HG03460 (cell line): ENCODE results near the gene RALGAPA1.
"Not testable (repeated sequence)": the region's sequence is repeated elsewhere in the genome, so short reads cannot be mapped to it uniquely, and the experiment has no call there.

Experiments
- ATAC-seq: cut with Tn5 transposase; IDR thresholded peaks from one replicate; pipeline ENCODE4 v1.9.1; 2021; ENCODE audit not compliant: unreplicated experiment

The RALGAPA1 gene

GRCh38 chr14:35632271-35632670 is 176.8 kb downstream of the RALGAPA1 start:
- ATAC-seq = no peak

GRCh38 chr14:35631071-35631805 is 177.9 kb downstream of the RALGAPA1 start:
- ATAC-seq = no peak

DNA sequence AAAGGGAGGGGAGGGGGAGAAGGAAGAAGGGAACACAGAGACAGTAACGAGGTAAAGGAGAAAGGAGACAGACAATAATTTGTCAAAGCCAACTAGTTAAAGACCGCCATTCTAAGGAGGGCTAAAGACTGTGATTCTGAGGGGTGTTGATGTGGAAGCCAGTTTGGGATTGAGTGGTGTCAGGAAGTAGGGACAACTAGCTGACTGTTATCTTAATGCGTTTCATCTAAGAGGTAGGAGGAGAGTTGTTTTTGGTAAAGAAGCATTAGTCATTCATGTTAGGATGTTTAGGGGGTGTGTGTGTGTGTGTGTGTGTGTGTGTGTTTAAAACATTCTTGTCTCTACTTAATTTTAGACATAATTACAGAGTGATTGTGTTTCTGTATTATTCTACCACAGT is 180.1 kb downstream of the RALGAPA1 start:
- no peak for ATAC-seq

DNA sequence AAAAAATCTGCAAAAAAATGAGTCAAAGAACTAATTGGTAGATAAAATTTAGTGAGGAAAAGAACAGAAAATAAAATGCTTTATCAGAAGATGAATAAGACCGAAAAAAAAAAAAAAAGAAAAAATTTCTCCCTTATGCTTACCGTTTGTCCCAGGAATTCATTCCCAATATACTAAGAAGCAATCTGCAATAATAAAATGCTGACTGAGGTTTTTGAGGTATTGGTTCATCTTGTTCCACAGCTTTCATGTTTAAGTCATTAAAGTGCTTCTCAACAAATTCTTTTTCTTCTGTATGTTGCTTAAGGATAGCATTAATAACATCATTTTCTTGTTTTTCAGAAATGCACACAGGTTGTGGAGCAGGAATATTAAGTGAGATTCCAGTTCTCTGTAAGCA is 182.1 kb downstream of the RALGAPA1 start:
- ATAC-seq = not testable (repeated sequence)

DNA sequence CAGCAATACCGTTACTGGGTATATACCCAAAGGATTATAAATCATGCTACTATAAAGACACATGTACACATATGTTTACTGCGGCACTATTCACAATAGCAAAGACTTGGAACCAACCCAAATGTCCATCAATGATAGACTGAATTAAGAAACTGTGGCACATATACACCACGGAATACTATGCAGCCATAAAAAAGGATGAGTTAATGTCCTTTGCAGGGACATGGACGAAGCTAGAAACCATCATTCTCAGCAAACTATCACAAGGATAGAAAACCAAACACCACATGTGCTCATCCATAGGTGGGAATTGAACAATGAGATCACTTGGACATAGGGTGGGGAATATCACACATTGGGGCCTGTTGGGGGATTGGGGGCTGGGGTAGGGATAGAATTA is 187.1 kb downstream of the RALGAPA1 start:
- ATAC-seq = not testable (repeated sequence)

DNA sequence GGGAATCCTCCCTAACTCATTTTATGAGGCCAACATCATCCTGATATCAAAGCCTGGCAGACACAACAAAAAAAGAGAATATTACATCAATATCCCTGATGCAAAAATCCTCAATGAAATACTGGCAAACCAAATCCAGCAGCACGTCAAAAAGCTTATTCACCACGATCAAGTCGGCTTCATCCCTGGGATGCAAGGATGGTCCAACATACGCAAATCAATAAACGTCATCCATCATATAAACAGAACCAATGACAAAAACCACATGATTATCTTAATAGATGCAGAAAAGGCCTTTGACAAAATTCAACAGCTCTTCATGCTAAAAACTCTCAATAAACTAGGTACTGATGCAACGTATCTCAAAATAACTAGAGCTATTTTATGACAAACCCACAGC is 189.1 kb downstream of the RALGAPA1 start:
- not testable (repeated sequence) for ATAC-seq

DNA sequence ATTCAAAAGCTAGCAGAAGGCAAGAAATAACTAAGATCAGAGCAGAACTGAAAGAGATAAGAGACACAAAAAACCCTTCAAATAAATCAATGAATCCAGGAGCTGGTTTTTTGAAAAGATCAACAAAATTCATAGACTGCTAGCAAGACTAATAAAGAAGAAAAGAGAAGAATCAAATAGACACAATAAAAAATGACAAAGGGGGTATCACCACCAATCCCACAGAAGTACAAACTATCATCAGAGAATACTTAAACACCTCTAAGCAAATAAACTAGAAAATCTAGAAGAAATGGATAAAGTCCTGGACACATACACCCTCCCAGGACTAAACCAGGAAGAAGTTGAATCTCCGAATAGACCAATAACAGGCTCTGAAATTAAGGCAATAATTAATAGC is 189.6 kb downstream of the RALGAPA1 start:
- ATAC-seq = not testable (repeated sequence)

- no peak for ATAC-seq
Observed at GRCh38 chr14:35617500-35617899, 191.6 kb downstream of the RALGAPA1 start.

DNA sequence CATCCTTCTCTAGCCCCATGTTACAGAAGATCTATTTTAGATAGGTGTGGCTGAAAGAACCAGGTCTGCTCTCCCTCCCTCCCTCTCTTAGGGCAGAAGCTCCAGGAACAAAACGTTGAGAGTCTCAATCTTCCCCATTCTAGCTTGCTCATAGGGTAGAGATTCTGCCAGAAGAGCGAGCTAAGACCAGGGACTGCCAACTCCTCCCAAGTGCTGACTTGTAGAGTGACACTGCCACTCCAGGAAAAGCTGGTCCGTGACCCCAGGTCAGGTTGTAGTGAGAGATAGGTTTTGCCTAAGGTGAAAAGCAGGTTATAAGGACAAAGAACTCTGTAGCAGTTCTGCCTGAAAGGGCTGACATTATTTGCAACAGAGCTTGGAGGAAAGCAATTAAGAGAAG is 201.7 kb downstream of the RALGAPA1 start:
- ATAC-seq = no peak

DNA sequence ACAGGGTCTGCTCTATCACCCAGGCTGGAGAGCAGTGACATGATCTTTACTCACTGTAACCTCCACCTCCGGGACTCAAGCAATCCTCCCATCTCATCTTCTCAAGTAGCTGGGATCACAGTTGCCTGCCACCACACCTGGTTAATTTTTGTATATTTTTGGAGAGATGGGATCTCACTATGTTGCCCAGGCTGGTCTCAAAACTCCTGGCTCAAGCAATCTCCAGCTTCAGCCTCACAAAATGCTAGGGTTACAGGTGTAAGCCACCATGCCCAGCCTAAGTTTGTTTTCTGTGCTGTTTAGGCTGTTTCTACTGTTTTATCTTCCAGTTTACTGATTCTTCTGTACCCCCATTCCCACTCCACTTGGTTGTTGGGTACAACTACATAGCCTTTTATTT is 208.8 kb downstream of the RALGAPA1 start:
- no peak for ATAC-seq

DNA sequence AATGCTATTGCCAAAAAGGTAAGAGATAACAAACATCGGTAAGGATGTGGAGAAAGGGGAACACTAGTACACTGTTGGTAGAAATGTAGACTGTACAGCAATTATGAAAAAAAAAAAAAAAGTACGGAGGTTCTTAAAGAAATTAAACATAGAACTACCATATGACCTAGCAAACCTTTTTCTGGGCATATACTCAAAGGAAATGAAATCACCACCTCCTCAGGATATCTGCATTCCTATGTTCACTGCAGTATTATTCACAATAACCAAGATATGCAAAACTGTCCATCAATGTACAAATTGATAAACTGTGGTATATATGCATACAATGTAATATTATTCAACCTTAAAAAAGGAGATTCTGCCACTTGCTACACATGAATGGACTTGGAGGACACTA is 214.5 kb downstream of the RALGAPA1 start:
- no peak for ATAC-seq

- ATAC-seq = not testable (repeated sequence)
Observed at GRCh38 chr14:35587373-35587772, 221.7 kb downstream of the RALGAPA1 start.

DNA sequence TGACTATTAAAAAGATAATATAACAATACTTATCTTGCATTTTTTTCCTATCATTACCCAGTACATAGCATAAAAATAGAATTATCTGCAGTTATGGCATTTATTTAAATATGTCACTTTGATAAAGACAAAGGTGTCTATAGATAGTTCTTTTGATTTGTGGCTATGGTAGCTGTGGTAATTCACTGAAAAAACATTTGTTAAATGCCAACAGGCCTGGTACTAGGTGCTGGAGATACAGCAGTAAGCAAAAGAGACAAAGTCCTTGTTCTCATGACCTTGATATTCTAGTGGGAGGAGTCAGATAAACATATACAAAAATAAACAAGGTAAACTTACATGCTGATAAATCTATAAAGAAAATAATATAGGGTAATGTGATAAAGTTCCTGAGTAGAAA is 230.5 kb downstream of the RALGAPA1 start:
- ATAC-seq = no peak

DNA sequence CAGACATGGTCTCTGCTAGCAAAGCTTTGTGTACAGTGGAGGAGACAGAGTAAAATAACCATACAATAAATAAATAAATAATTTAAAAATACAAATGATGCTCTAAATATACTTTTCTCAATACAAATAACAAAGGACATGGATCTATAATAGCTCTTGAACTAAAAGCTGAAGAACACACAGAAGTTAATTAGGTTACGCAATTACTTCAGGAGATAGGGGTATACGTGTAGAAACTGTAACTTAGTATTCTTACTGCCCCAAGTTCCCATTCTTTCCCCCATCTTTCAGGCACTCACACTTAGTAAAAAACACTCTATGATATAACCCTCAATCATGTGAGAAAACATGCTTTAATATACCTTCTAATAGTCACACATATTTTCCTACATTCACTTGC is 231.0 kb downstream of the RALGAPA1 start:
- no peak for ATAC-seq

DNA sequence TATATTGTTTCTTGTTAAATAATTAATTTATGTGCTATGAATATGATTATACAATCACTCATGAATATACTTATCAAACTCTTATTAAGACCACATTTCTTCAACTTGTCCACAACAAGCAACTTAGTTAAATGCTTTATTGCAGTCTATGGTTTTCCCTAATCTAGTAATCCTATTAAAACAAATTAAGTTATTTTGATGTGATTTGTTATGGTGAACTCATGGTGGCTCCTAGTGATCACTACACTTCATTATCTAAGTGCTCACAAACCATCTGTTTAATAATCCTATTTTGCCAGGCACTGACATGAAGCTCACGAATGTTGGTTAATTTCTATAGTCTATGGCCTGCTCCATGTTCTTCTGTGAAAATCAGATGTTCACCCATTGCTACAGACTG is 232.2 kb downstream of the RALGAPA1 start:
- no peak for ATAC-seq

GRCh38 chr14:35576260-35576659 is 232.8 kb downstream of the RALGAPA1 start:
- ATAC-seq = no peak

DNA sequence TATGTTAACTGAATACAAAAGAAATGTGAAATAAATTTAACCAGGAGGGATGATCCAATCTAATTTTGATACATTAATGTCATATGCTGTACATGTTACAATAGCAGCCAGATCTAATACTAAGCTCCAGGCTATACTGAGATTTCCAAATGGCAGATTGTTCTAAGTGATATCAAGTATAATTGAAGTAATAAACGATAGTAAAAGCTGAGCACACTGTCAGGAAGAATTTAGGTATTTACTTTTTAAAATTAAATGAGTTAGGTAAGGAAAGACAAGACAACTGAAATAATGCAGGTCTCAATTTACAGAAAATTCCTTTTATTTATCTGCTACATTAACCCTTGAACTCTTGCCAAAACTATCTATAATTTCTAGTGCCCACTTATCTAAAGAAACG is 235.2 kb downstream of the RALGAPA1 start:
- no peak for ATAC-seq

DNA sequence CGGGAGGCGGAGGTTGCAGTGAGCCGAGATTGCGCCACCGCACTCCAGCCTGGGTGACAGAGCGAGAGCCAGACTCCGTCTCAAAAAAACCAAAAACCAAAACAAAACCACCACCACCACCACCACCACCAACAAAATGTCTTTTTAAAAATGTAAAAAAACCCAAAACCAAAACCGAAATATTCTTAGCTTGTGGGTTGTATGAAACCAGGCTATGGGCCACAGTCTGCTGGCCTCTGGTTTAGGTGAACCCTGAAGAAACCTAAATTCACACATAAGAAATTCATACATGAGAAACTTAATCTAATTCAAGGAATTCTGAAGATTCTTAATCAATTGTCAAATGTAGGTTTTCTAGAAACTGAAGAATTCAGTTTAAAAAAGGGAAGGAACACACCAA is 237.5 kb downstream of the RALGAPA1 start:
- ATAC-seq = no peak

- no peak for ATAC-seq
Observed at GRCh38 chr14:35565871-35566464, 243.1 kb downstream of the RALGAPA1 start.

DNA sequence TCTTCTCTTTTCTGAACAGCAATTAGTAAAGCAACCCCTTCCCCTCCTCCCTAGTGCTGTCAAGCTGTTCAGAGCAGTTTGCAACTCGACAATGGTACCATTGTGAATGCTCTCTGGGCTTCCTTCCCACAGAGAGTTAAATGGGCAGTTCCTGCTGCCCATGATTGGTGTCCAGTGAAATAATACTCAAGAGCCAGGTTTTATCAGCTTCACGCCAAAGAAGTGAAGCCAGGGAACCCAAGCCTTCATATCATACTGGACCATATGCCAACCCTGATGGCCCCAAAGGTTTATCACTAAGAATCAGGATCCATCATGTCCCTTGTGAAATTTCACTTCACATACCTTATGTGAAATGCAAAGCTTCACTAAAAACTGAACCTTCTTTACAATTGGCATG is 250.4 kb downstream of the RALGAPA1 start:
- no peak for ATAC-seq

DNA sequence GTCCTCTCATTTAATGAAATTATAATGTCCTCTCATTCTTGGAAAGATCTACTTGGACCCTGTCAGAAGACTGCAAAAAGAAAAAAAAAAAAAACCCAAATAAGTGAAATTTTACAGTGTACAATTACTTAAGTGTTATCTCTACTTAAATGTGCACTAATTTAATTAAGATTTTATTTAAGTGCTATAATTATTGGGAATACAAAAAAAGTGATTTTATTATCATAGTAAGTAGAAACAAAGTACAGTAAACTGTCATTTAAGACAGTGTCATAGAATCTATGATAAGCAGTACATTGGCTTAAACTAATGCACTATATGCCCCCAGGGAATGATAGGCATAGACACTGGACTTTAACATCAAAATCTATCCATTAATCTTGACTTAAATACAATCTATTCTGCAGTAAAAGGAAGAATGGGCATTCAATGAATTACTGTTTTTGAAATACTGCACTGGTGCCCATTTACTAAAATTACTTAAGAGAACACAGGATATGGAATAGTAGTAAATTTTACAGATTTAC is 251.8 kb downstream of the RALGAPA1 start:
- ATAC-seq = no peak

- no peak for ATAC-seq
Observed at GRCh38 chr14:35556548-35556947, 252.5 kb downstream of the RALGAPA1 start.

DNA sequence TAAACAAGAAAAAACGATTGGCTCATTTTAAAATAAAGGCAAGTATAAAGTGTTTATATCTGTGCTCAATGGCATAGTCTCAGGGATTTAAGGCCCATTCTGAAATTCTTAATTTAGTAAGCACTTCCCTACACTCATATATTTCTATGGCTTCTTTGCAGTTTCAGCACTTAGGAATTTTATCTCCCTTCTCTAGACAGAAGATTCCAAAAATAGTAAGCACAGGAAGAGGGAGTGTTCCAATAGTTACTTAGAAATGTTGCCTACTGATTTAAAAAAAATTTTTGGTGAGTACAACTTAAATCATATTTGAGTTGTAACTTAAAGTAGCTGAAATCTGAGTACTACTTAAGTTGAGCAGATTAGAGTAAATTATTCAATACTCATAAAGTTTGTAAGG is 255.3 kb downstream of the RALGAPA1 start:
- ATAC-seq = no peak
